ENCODE results near the gene DDIAS. TPM values are rescaled to one million over a fixed set of nuclear protein-coding genes. Genes with fewer than 3 reads are reported as not detected.

Gene DDIAS, protein sequence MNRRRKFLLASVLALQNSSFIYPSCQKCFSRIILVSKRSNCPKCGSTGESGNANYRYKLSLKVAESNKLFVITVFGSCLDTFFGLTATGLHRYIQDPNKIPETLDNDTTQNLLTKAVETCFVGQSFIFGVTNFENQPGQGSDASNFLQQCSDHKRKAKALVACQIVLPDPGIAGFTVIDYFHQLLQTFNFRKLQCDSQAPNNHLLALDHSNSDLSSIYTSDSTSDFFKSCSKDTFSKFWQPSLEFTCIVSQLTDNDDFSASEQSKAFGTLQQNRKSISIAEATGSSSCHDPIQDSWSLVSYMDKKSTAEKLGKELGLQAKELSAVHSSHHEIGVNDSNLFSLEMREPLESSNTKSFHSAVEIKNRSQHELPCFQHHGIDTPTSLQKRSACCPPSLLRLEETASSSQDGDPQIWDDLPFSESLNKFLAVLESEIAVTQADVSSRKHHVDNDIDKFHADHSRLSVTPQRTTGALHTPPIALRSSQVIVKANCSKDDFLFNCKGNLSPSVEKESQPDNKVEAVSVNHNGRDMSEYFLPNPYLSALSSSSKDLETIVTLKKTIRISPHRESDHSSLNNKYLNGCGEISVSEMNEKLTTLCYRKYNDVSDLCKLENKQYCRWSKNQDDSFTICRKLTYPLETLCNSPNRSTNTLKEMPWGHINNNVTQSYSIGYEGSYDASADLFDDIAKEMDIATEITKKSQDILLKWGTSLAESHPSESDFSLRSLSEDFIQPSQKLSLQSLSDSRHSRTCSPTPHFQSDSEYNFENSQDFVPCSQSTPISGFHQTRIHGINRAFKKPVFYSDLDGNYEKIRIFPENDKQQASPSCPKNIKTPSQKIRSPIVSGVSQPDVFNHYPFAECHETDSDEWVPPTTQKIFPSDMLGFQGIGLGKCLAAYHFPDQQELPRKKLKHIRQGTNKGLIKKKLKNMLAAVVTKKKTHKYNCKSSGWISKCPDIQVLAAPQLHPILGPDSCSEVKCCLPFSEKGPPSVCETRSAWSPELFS
- 0.51 and 0.70 TPM in 2 replicates for total RNA-seq

GRCh38 chr11:82901165-82901921, at the start of gene DDIAS:
TSS of gene DDIAS (plus strand) at chr11:82901736. CDS start at chr11:82914739, 13,003 bp downstream.

GRCh38 chr11:82900277-82901164, 1.0 kb upstream of the DDIAS start, which contains the start of gene PRCP:
TSS of gene PRCP (minus strand) at chr11:82900430. CDS start at chr11:82900402, 28 bp downstream.

Other genes with a start within 250 kb of the DDIAS start
- not detected in 2 replicates for gene FAM181B, start 167.9 kb upstream of the DDIAS start, total RNA-seq
- gene PRCP, start 1.3 kb upstream of the DDIAS start, total RNA-seq: 50.0 and 71.2 TPM in 2 replicates
- 7.6 and 8.9 TPM in 2 replicates for gene RAB30, start 170.2 kb downstream of the DDIAS start, total RNA-seq